ENCODE measurements around the gene NCOA3. TPM values are rescaled to one million over a fixed set of nuclear protein-coding genes. Genes with fewer than 3 reads are reported as not detected.

Gene NCOA3
- total RNA-seq, 3 donors from 2014 or later, result 22.8 to 28.8 (median 24.7) TPM

- ATAC-seq, result no peak
- Histone ChIP-seq H3K4me3 (no peak overlapping the region), H3K9me3 (peaks cover 9% of the 10 kb centered on the region), H3K36me3 (ENCODE audit: low read depth) (no peaks in the 10 kb centered on the region), H3K4me1 (ENCODE audit: low read depth) (peaks cover 4% of the 10 kb centered on the region)
- intact Hi-C loops (cut with DNase I, micrococcal nuclease), result no loop called here
- DNase-seq, result no peak
- no peak for TF ChIP-seq CTCF (IDR thresholded peaks at IDR 0.05)
Observed at GRCh38 chr20:47515843-47516242, 14.2 kb downstream of the NCOA3 start.

DNA sequence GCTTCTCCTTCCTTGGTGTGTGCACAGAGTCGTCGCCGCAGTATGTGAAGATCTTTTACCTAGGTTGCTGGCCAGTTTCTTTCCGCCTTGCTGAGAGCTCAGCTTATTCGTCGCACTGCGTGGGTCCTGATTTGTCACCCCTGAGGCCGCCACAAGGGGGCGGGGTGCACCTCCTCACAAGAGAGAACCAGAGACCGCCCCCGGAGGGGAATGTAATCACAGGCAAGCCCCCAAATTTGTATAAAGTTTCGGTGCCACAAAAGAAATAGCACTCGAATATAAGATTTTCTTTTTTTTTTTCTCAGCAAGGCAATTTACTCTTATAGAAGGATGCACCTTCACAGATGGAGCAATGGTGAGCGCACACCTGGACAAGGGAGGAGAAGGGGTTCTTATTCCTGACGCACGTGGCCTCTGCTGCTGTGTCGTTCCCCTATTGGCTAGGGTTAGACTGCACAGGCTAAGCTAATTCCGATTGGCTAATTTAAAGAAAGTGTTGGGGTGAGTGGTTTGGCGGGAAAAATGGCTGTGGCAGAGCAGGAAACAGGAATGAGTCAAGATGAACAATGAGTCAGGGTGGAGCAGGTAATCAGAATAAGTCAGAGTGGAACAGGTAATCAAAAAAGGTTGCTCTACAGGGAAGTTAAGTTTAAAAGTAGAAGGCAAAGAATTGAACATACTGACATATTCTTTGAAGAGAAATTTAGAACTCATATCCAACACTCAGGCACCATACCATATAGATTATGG lies 19.5 kb downstream of the NCOA3 start:
- H3K36me3 ChIP-seq (ENCODE audit: low read depth), result no peaks in the 10 kb centered on the region
- ATAC-seq, result no peak
- intact Hi-C loops (cut with DNase I, micrococcal nuclease), result no loop called here
- DNase-seq, result no peak
- H3K9me3 ChIP-seq, result peaks cover 19% of the 10 kb centered on the region
- no peak overlapping the region for H3K4me3 ChIP-seq
- TF ChIP-seq CTCF (IDR thresholded peaks at IDR 0.05), result no peak
- no peaks in the 10 kb centered on the region for H3K4me1 ChIP-seq (ENCODE audit: low read depth)

DNA sequence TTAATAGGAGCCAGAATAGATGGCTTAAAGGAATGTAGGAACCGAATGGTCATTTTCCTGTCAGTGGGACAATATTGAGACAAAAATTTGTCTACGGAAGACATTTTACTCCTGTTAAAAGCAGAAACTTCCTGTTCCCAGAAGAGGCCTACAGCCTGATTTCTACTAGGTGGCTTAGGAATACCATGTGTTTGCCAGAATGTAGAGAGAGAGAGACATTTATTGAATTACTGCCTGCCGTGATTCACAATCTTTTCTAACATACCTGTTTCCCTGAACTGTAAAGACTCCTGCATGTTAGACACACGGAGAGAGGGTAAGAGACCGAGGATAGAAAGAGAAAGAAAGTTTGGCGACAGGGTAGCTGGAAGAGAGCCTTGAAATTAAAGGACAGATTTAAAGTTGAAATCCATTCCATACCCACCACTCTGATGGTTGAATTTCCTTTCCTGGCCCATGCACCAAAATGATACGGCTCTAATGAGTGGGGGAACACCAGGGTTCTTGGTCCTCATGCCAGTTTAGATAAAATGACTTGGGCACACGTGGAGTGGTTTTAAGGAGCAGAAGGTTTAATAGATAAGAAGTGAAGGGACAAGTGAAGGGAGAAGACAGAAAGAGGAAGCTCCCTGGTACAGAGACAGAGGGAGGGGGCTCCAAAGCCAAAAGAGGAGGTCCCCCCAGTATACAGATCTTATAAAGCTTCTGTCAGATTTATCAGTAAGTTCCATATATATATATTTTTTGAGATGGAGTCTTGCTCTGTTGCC lies 22.5 kb downstream of the NCOA3 start:
- Histone ChIP-seq H3K36me3 (ENCODE audit: low read depth) (no peaks in the 10 kb centered on the region), H3K4me1 (ENCODE audit: low read depth) (no peaks in the 10 kb centered on the region), H3K4me3 (no peak overlapping the region), H3K9me3 (peaks cover 27% of the 10 kb centered on the region)
- DNase-seq (no peak), ATAC-seq (no peak)
- intact Hi-C loops (cut with DNase I, micrococcal nuclease), result no loop called here
- no peak for TF ChIP-seq CTCF (IDR thresholded peaks at IDR 0.05)

DNA sequence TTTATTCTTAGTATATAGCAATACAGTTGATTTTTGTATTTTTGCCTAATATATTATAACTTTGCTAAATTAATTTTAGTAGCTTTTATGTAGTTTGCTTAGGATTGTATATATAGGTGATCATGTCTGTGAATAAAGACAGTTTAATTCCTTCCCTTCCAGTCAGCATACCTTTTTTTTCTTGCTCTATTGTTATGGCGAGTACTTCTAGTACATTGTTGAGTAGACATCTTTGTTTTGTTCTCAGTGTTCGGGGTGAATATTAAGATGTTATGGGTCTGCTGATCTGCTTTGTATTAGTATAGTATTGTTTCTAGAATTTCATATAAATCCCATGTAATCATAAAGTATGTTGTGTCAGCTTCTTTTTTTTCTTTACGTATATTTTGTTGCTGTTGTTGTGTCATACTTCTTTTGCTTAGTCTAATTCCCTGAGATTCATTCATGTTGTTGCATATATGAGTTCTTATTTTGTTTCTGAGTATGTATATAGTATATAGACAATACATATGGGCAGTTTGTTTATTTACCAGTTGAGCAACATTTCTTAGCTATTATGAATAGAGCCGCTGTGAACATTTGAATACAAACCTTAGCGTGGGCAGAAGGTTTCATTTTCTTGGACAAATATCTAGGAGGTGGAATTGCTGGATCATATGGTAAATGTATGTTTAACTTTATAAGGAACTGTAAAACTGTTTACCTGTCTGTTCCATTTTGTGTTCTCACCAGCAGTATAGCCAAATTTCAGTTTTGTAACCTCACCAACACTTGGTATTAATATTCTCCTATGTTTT lies 25.5 kb downstream of the NCOA3 start:
- H3K4me3 ChIP-seq, result no peak overlapping the region
- no peaks in the 10 kb centered on the region for H3K36me3 ChIP-seq (ENCODE audit: low read depth)
- H3K9me3 ChIP-seq, result peaks cover 8% of the 10 kb centered on the region
- TF ChIP-seq CTCF (IDR thresholded peaks at IDR 0.05), result no peak
- DNase-seq (no peak), ATAC-seq (no peak)
- no peaks in the 10 kb centered on the region for H3K4me1 ChIP-seq (ENCODE audit: low read depth)
- intact Hi-C loops (cut with DNase I, micrococcal nuclease), result no loop called here

DNA sequence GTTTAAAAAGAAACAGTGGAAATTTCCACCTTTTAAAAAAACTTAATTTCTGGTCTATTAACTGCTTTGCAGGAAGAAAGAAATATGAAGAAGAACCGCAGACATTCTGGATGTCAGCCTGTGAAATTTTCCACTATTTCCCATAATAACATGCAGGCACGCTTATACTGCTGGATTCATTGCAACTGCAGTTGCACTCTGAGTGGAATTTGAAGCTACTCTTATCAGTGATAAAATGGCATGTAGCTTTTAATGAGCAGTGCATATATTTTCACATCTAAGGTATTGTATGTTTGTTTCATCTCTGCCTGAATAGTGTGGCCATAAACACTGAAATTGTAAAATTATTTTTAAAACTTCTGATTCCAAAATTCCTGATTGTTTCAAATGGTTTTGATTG lies 28.2 kb downstream of the NCOA3 start:
- no peak for ATAC-seq
- no peak overlapping the region for H3K4me3 ChIP-seq
- no peak for TF ChIP-seq CTCF (IDR thresholded peaks at IDR 0.05)
- H3K9me3 ChIP-seq, result peaks cover 8% of the 10 kb centered on the region
- H3K4me1 ChIP-seq (ENCODE audit: low read depth), result no peaks in the 10 kb centered on the region
- no peaks in the 10 kb centered on the region for H3K36me3 ChIP-seq (ENCODE audit: low read depth)
- intact Hi-C loops (cut with DNase I, micrococcal nuclease), result no loop called here
- no peak for DNase-seq

All from mucosa of descending colon (tissue), 3 donors.